Keratinocyte (primary cell): ENCODE results near the gene CLCN4. TPM values are rescaled to one million over a fixed set of nuclear protein-coding genes. Genes with fewer than 3 reads are reported as not detected.

ENCODE experiments used
- DNase-seq: peaks from one replicate; pipeline ENCODE4 v3.0.0-alpha.2; 2011; ENCODE audit warnings: low read depth, missing footprints, low spot score
- FAIRE-seq: peaks from 2 replicates; lab custom pipeline; 2011; peaks lifted over from hg19 to GRCh38; lab: Jason Lieb, UNC
- H2AFZ ChIP-seq: 2 replicates; pipeline ENCODE4 v1.6.0; 2012; ENCODE audit warnings: low read length, control low read depth, inconsistent platforms; ENCODE audit not compliant: control insufficient read depth
- H3K27ac ChIP-seq: 2 replicates; pipeline ENCODE4 v1.5.1; 2011; ENCODE audit warnings: low read length; ENCODE audit not compliant: control insufficient read depth, insufficient read depth
- H3K27me3 ChIP-seq: 3 replicates; pipeline ENCODE4 v1.6.0; 2011; ENCODE audit warnings: low read length; ENCODE audit not compliant: control insufficient read depth, insufficient read depth; ENCODE audit errors: extremely low read depth
- H3K36me3 ChIP-seq, 2 experiments: 2 replicates in 1 of 2; 3 replicates in 1 of 2; pipeline ENCODE4 v1.5.1; 2011; ENCODE audit warnings: low read length in 2 of 2, mild to moderate bottlenecking in 1 of 2; ENCODE audit not compliant: control insufficient read depth in 2 of 2, insufficient read depth in 2 of 2; ENCODE audit errors: extremely low read depth in 1 of 2
- H3K4me1 ChIP-seq: 3 replicates; pipeline ENCODE4 v1.5.1; 2011; ENCODE audit warnings: low read length; ENCODE audit not compliant: control insufficient read depth, insufficient read depth; ENCODE audit errors: extremely low read depth
- H3K4me2 ChIP-seq: 3 replicates; pipeline ENCODE4 v1.6.0; 2011; ENCODE audit warnings: low read depth, low read length; ENCODE audit not compliant: control insufficient read depth, insufficient read depth; ENCODE audit errors: extremely low read depth
- H3K4me3 ChIP-seq, 3 experiments: fragments of 200-600 bp in 1 of 3; sonication (generic) in 1 of 3; 2 replicates in 2 of 3; 3 replicates in 1 of 3; pipeline ENCODE4 v1.5.1; 2011 to 2016; ENCODE audit warnings: low read length in 3 of 3, mild to moderate bottlenecking in 3 of 3, control low read depth in 2 of 3, inconsistent platforms in 1 of 3, low read depth in 1 of 3, mixed read lengths in 1 of 3, mixed run types in 1 of 3, moderate library complexity in 1 of 3; ENCODE audit not compliant: control insufficient read depth in 2 of 3, insufficient read depth in 2 of 3; ENCODE audit errors: extremely low read depth in 1 of 3
- H3K79me2 ChIP-seq: 2 replicates; pipeline ENCODE4 v1.6.0; 2012; ENCODE audit warnings: low read length; ENCODE audit not compliant: control insufficient read depth, insufficient read depth
- H3K9ac ChIP-seq: 3 replicates; pipeline ENCODE4 v1.6.0; 2011; ENCODE audit warnings: low read length; ENCODE audit not compliant: control insufficient read depth, insufficient read depth; ENCODE audit errors: extremely low read depth
- H3K9me1 ChIP-seq: 3 replicates; pipeline ENCODE4 v1.6.0; 2011; ENCODE audit warnings: low read length; ENCODE audit not compliant: control insufficient read depth, insufficient read depth; ENCODE audit errors: extremely low read depth
- H3K9me3 ChIP-seq: 2 replicates; pipeline ENCODE4 v1.5.1; 2012; ENCODE audit warnings: low read depth, low read length; ENCODE audit not compliant: control insufficient read depth
- H4K20me1 ChIP-seq: 3 replicates; pipeline ENCODE4 v1.6.0; 2011; ENCODE audit warnings: low read length; ENCODE audit not compliant: control insufficient read depth, insufficient read depth; ENCODE audit errors: extremely low read depth
- CTCF ChIP-seq, 3 experiments: IDR thresholded peaks in 1 of 3; conservative IDR thresholded peaks in 1 of 3; optimal IDR thresholded peaks in 1 of 3; 2 replicates in 2 of 3; 3 replicates in 1 of 3; pipeline versions ENCODE3 to v1.5.1; 2011; ENCODE audit warnings: low read length in 3 of 3, mild to moderate bottlenecking in 3 of 3, moderate library complexity in 2 of 3, control low read depth in 1 of 3, inconsistent platforms in 1 of 3; ENCODE audit not compliant: insufficient read depth in 2 of 3; ENCODE audit errors: extremely low read depth in 1 of 3
- EZH2 ChIP-seq: IDR thresholded peaks from one replicate; pipeline ENCODE4 v1.6.1; 2012; ENCODE audit warnings: inconsistent platforms, mild to moderate bottlenecking, low read length, moderate library complexity
- dilution Hi-C: fragments of 300-500 bp; cut with MboI; formaldehyde crosslinking; loops from one replicate; pipeline ENCODE4 v1.7.0; 2020; ENCODE audit warnings: low sequenced_read_pairs; ENCODE audit not compliant: extremely low pct_ligation_motif_present
- polyA plus RNA-seq, 5 experiments: library from polyadenylated mRNA; depleted of rRNA in 3 of 5; stranded (reverse) in 3 of 5; stranded (forward) in 1 of 5; unstranded in 1 of 5; fragments of >200 nt; gene quantifications; 1 replicate in 1 of 5; 2 replicates in 3 of 5; 3 replicates in 1 of 5; pipeline versions ENCODE4 v1.2.1 to v1.2.3, GENCODE V29; 2011 to 2012; ENCODE audit warnings: missing spikeins in 2 of 5, low read depth in 1 of 5, low replicate concordance in 1 of 5

The CLCN4 gene
- polyA plus RNA-seq, 1 donor (not counting 4 experiments of a cell fraction or from before 2014, with no cell fraction given): 0.24 TPM

- Histone ChIP-seq H4K20me1 (no peaks in the 10 kb centered on the region), H3K4me1 (no peaks in the 10 kb centered on the region), H3K79me2 (no peaks in the 10 kb centered on the region), H2AFZ (no peak overlapping the region), H3K9ac (no peak overlapping the region), H3K9me1 (no peaks in the 10 kb centered on the region), H3K27me3 (no peaks in the 10 kb centered on the region), H3K4me2 (no peak overlapping the region), H3K4me3 (no peak overlapping the region), H3K27ac (no peak overlapping the region), H3K9me3 (no peaks in the 10 kb centered on the region), H3K36me3 (peaks cover 0 to 3% of the 10 kb centered on the region in 2 experiments)
- FAIRE-seq (no peak), DNase-seq (no peak)
- dilution Hi-C loops: no loop called here
- TF ChIP-seq CTCF (optimal IDR thresholded peaks at IDR 0.05 in 1 of 3, IDR thresholded peaks at IDR 0.05 in 1 of 3, conservative IDR thresholded peaks at IDR 0.05 in 1 of 3; ENCODE audit: extremely low read depth in 1 of 3, insufficient read depth in 2 of 3, low read length in 3 of 3): no peak
- no peak for TF ChIP-seq EZH2
Measured at GRCh38 chrX:10134921-10135320, 21.9 kb upstream of the CLCN4 start.

- Histone ChIP-seq H3K9me1 (no peaks in the 10 kb centered on the region), H3K4me2 (no peak overlapping the region), H3K9me3 (no peaks in the 10 kb centered on the region), H3K36me3 (peaks cover 0 to 1% of the 10 kb centered on the region in 2 experiments), H3K4me3 (no peak overlapping the region), H3K4me1 (no peaks in the 10 kb centered on the region), H3K27me3 (no peaks in the 10 kb centered on the region), H3K79me2 (no peaks in the 10 kb centered on the region), H2AFZ (no peak overlapping the region), H3K9ac (no peak overlapping the region), H4K20me1 (no peaks in the 10 kb centered on the region), H3K27ac (no peak overlapping the region)
- dilution Hi-C loops: no loop called here
- TF ChIP-seq CTCF (optimal IDR thresholded peaks at IDR 0.05 in 1 of 3, IDR thresholded peaks at IDR 0.05 in 1 of 3, conservative IDR thresholded peaks at IDR 0.05 in 1 of 3; ENCODE audit: extremely low read depth in 1 of 3, insufficient read depth in 2 of 3, low read length in 3 of 3): no peak
- no peak for TF ChIP-seq EZH2
- FAIRE-seq (no peak), DNase-seq (no peak)
Measured at GRCh38 chrX:10135561-10136399, 21.0 kb upstream of the CLCN4 start.
